Tibial artery (tissue), 4 donors: ENCODE measurements around the gene DOP1B.
A peak's percentile ranks its signal among the peaks of the same experiment; 100 is the strongest.

Experiments
- DNase-seq, 2 donors: peaks; one replicate each; pipeline ENCODE4 v3.0.0-alpha.2; 2019
- H3K27ac ChIP-seq, 2 donors: fragments of 200-600 bp; sonication (generic) in 1 of 2; 1 replicate in 1 of 2; 2 replicates in 1 of 2; pipeline ENCODE4 v1.5.1; 2018 to 2019; ENCODE audit warnings: mild to moderate bottlenecking in 1 of 2
- H3K27me3 ChIP-seq, 2 donors: fragments of 200-600 bp; sonication (generic) in 1 of 2; one replicate each; pipeline versions ENCODE4 v1.5.1 to v1.6.0; 2016 to 2019
- H3K36me3 ChIP-seq, 3 donors: fragments of 200-600 bp; sonication (generic) in 2 of 3; one replicate each; pipeline ENCODE4 v1.5.1; 2016 to 2019; ENCODE audit warnings: mild to moderate bottlenecking in 2 of 3
- H3K4me1 ChIP-seq, 4 donors: fragments of 200-600 bp; sonication (generic) in 2 of 4; 1 replicate in 3 of 4; 2 replicates in 1 of 4; pipeline ENCODE4 v1.5.1; 2016 to 2019
- H3K4me3 ChIP-seq, 2 donors: fragments of 200-600 bp; sonication (generic) in 1 of 2; 1 replicate in 1 of 2; 2 replicates in 1 of 2; pipeline ENCODE4 v1.5.1; 2018 to 2019; ENCODE audit warnings: mild to moderate bottlenecking in 2 of 2
- H3K9me3 ChIP-seq, 3 donors: fragments of 200-600 bp; sonication (generic) in 1 of 3; one replicate each; pipeline ENCODE4 v1.5.1; 2016 to 2019
- intact Hi-C: fragments of 100-400 bp; cut with DNase I; formaldehyde crosslinking; loops from one replicate; pipeline ENCODE4 v1.15.0; 2023; ENCODE audit warnings: low total_unique reads
- TF ChIP-seq, protein P1 (sequence below), 2 experiments: fragments of 200-600 bp in 1 of 2; fragments of 450-650 bp in 1 of 2; IDR thresholded peaks; one replicate each; pipeline ENCODE4 v1.5.1; 2017 to 2019; ENCODE audit warnings: antibody characterized with exemption in 2 of 2, mild to moderate bottlenecking in 1 of 2, moderate library complexity in 1 of 2

The DOP1B gene

DNA sequence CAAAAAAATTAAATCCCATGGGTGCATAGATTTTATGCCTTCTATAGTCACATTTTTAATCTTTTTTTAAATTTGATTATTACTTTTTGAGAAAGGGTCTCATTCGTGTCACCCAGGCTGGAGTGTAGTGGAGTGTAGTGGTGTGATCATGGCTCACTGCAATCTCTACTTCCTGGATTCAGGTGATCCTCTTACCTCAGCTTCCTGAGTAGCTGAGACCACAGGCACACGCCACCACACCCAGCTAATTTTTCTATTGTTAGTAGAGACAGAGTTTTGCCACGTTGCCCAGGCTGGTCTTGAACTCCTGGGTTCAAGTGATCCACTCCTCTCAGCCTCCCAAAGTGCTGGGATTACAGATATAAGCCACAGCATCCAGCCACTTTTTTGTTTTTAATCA is 11.4 kb upstream of the DOP1B start:
- no peak for DNase-seq
- TF ChIP-seq, protein P1, sequence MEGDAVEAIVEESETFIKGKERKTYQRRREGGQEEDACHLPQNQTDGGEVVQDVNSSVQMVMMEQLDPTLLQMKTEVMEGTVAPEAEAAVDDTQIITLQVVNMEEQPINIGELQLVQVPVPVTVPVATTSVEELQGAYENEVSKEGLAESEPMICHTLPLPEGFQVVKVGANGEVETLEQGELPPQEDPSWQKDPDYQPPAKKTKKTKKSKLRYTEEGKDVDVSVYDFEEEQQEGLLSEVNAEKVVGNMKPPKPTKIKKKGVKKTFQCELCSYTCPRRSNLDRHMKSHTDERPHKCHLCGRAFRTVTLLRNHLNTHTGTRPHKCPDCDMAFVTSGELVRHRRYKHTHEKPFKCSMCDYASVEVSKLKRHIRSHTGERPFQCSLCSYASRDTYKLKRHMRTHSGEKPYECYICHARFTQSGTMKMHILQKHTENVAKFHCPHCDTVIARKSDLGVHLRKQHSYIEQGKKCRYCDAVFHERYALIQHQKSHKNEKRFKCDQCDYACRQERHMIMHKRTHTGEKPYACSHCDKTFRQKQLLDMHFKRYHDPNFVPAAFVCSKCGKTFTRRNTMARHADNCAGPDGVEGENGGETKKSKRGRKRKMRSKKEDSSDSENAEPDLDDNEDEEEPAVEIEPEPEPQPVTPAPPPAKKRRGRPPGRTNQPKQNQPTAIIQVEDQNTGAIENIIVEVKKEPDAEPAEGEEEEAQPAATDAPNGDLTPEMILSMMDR (IDR thresholded peaks at IDR 0.05), result no peak
- peaks cover 0 to 31% (median 3%) of the 10 kb centered on the region in 3 donors for H3K36me3 ChIP-seq
- H3K27ac ChIP-seq, result no peak overlapping the region
- intact Hi-C loops, result no loop called here
- peaks cover 0 to 13% (median 4%) of the 10 kb centered on the region in 4 donors for H3K4me1 ChIP-seq
- no peaks in the 10 kb centered on the region for H3K27me3 ChIP-seq
- no peak overlapping the region for H3K4me3 ChIP-seq
- no peaks in the 10 kb centered on the region for H3K9me3 ChIP-seq

DNA sequence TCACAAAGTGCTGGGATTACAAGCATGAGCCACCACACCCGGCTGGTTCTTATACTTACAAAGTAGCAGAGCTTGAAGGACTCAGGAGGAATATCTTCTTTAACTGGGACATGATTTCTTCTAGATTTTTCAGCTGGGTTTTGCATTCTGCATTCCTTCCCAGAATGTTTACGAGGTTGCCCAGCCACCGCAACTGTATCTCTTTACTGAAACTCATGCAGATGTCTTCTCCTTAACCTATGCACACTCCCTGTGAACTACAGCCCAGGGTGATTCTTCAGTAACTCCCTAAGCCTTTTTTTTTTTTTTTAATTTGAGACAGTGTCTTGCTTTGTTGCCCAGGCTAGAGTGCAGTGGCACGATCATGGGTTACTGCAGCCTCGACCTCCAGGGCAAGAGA is 8.7 kb upstream of the DOP1B start:
- H3K4me1 ChIP-seq, result peaks cover 0 to 13% (median 8%) of the 10 kb centered on the region in 4 donors
- no peak for DNase-seq
- no peaks in the 10 kb centered on the region for H3K27me3 ChIP-seq
- intact Hi-C loops, result no loop called here
- no peaks in the 10 kb centered on the region for H3K9me3 ChIP-seq
- H3K36me3 ChIP-seq, result peaks cover 0 to 24% (median 3%) of the 10 kb centered on the region in 3 donors
- no peak overlapping the region for H3K27ac ChIP-seq
- no peak overlapping the region for H3K4me3 ChIP-seq
- TF ChIP-seq, protein P1 (IDR thresholded peaks at IDR 0.05), result no peak

- Histone ChIP-seq H3K4me1 (peaks cover 0 to 13% (median 8%) of the 10 kb centered on the region in 4 donors), H3K4me3 (no peak overlapping the region), H3K27me3 (no peaks in the 10 kb centered on the region), H3K27ac (no peak overlapping the region), H3K36me3 (peaks cover 0 to 21% (median 3%) of the 10 kb centered on the region in 3 donors), H3K9me3 (no peaks in the 10 kb centered on the region)
- intact Hi-C loops, result no loop called here
- no peak for DNase-seq
- TF ChIP-seq, protein P1 (IDR thresholded peaks at IDR 0.05), result no peak
These were observed 7.7 kb upstream of the DOP1B start for GRCh38 chr21:36148886-36149285.

- TF ChIP-seq, protein P1 (IDR thresholded peaks at IDR 0.05), result no peak
- DNase-seq, result peak; percentile 63 to 72
- peaks cover 0 to 13% (median 8%) of the 10 kb centered on the region in 4 donors for H3K4me1 ChIP-seq
- H3K4me3 ChIP-seq, result no peak overlapping the region
- H3K27ac ChIP-seq, result peak overlapping the region; percentile 49 to 61
- no peaks in the 10 kb centered on the region for H3K9me3 ChIP-seq
- no peaks in the 10 kb centered on the region for H3K27me3 ChIP-seq
- H3K36me3 ChIP-seq, result peaks cover 0 to 18% (median 3%) of the 10 kb centered on the region in 3 donors
- intact Hi-C loops, result no loop called here
These were observed 6.6 kb upstream of the DOP1B start for GRCh38 chr21:36149788-36150711.

DNA sequence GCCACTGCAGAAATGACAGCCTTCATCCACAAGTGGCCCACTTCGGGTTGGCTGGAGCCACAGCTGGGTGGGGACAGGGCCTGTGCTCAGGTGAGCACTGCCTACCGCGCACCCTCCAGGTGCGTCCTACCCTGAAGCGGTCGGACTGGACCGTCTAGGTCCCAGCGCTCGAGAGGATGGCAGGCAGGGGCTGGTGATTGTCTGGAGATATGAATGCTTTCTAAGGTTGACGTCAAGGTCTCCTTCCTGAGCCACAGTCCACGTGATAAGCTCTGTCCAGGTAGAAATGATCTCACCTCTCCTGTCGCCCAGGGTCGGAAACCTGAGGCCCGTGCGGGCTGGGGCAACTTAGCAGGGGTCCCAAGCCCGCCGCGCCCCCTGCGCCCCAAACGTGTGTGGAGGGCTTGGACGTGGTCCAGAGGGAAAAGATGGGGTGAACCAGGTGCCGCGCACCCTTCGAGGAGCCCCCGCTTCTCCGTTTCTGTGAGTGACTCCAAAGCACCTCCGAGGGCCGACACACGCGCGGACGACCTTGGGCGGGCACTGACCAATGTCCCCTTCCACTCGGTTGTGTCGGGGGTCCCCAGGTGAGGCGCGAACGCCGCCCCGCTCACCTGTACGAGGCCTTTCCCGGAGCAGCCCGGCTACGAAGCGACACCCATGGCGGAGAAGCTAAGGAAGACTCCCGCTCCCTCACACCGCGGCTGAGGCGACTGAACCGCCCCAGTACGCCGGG is 853 bp upstream of the DOP1B start:
- no peaks in the 10 kb centered on the region for H3K36me3 ChIP-seq
- H3K27me3 ChIP-seq, result no peaks in the 10 kb centered on the region
- TF ChIP-seq, protein P1 (IDR thresholded peaks at IDR 0.05), result no peak
- H3K9me3 ChIP-seq, result no peaks in the 10 kb centered on the region
- intact Hi-C loops, result loop anchor here (1.0 kb wide), 1 partner anchor 165 kb away; the partner anchor contains the start of gene MORC3
- peak overlapping the region; percentile 71 to 73 for H3K27ac ChIP-seq
- peak in 1 of 2 donors; percentile 66 for DNase-seq
- peak overlapping the region; percentile 94 to 97 for H3K4me3 ChIP-seq
- H3K4me1 ChIP-seq, result peaks cover 0 to 18% (median 11%) of the 10 kb centered on the region in 4 donors
